Stimulated activated CD4-positive, alpha-beta T cell treated with anti-CD3 and anti-CD28 coated beads, Interleukin-4, amount 100 ng/mL, for 1 hour (primary cell): Measurements from ENCODE around the gene SFR1.

Experiments
- DNase-seq: peaks from one replicate; pipeline ENCODE4 v3.0.0-alpha.2; 2020

SFR1 gene

GRCh38 chr10:104121485-104122224 is at the start of gene SFR1:
Gene SFR1 (plus strand): TSS chr10:104122171. CDS start chr10:104122184, 13 bp downstream.
- peak; percentile 99 for DNase-seq

GRCh38 chr10:104072786-104073185 is 49.2 kb upstream of the SFR1 start:
- DNase-seq = no peak

GRCh38 chr10:104074505-104074904 is 47.5 kb upstream of the SFR1 start:
- DNase-seq = no peak

GRCh38 chr10:104076743-104077160 is 45.2 kb upstream of the SFR1 start:
- DNase-seq = no peak

GRCh38 chr10:104077247-104077646 is 44.7 kb upstream of the SFR1 start:
- DNase-seq = no peak

- no peak for DNase-seq
Observed at GRCh38 chr10:104077663-104078151, 44.3 kb upstream of the SFR1 start.

- no peak for DNase-seq
Observed at GRCh38 chr10:104080762-104081161, 41.2 kb upstream of the SFR1 start.

GRCh38 chr10:104081998-104082397 is 40.0 kb upstream of the SFR1 start:
- no peak for DNase-seq

- no peak for DNase-seq
Observed at GRCh38 chr10:104084482-104085142, 37.4 kb upstream of the SFR1 start.

- DNase-seq = no peak
Observed at GRCh38 chr10:104085801-104086400, 36.1 kb upstream of the SFR1 start, which contains the start of gene COL17A1. Gene COL17A1 (minus strand): TSS chr10:104085880. CDS start chr10:104080673, 5,207 bp downstream.

- no peak for DNase-seq
Observed at GRCh38 chr10:104088239-104088638, 33.7 kb upstream of the SFR1 start.

- no peak for DNase-seq
Observed at GRCh38 chr10:104089621-104090020, 32.4 kb upstream of the SFR1 start.

- no peak for DNase-seq
Observed at GRCh38 chr10:104090611-104091010, 31.4 kb upstream of the SFR1 start.

- no peak for DNase-seq
Observed at GRCh38 chr10:104092749-104093148, 29.2 kb upstream of the SFR1 start.

GRCh38 chr10:104096692-104097091 is 25.3 kb upstream of the SFR1 start:
- DNase-seq = no peak

GRCh38 chr10:104098358-104098925 is 23.5 kb upstream of the SFR1 start:
- no peak for DNase-seq

- no peak for DNase-seq
Observed at GRCh38 chr10:104099269-104099668, 22.7 kb upstream of the SFR1 start.

GRCh38 chr10:104099941-104100340 is 22.0 kb upstream of the SFR1 start:
- DNase-seq = no peak

- DNase-seq = no peak
Observed at GRCh38 chr10:104100795-104101194, 21.2 kb upstream of the SFR1 start.

- no peak for DNase-seq
Observed at GRCh38 chr10:104101902-104102301, 20.1 kb upstream of the SFR1 start.

GRCh38 chr10:104103956-104104355 is 18.0 kb upstream of the SFR1 start:
- no peak for DNase-seq

- no peak for DNase-seq
Observed at GRCh38 chr10:104104418-104104817, 17.6 kb upstream of the SFR1 start.

- no peak for DNase-seq
Observed at GRCh38 chr10:104104926-104105325, 17.0 kb upstream of the SFR1 start.
